ENCODE data around the gene GPR135. TPM values are rescaled to one million over a fixed set of nuclear protein-coding genes. Genes with fewer than 3 reads are reported as not detected.

The GPR135 gene
- total RNA-seq, 1 donor from 2014 or later = 3.5 TPM

GRCh38 chr14:59424341-59425071 is 40.7 kb downstream of the GPR135 start:
- Mint-ChIP-seq H3K4me1 (ENCODE audit: unreplicated experiment) (peaks cover 26% of the 10 kb centered on the region), H3K27me3 (ENCODE audit: unreplicated experiment) (no peaks in the 10 kb centered on the region), H3K9me3 (ENCODE audit: unreplicated experiment) (no peaks in the 10 kb centered on the region), H3K36me3 (ENCODE audit: unreplicated experiment) (no peaks in the 10 kb centered on the region), H3K4me3 (ENCODE audit: unreplicated experiment) (no peak overlapping the region), H3K27ac (ENCODE audit: unreplicated experiment) (no peak overlapping the region)
- no peak for DNase-seq (ENCODE audit: extremely low spot score, unreplicated experiment)
- TF ChIP-seq, protein P1, sequence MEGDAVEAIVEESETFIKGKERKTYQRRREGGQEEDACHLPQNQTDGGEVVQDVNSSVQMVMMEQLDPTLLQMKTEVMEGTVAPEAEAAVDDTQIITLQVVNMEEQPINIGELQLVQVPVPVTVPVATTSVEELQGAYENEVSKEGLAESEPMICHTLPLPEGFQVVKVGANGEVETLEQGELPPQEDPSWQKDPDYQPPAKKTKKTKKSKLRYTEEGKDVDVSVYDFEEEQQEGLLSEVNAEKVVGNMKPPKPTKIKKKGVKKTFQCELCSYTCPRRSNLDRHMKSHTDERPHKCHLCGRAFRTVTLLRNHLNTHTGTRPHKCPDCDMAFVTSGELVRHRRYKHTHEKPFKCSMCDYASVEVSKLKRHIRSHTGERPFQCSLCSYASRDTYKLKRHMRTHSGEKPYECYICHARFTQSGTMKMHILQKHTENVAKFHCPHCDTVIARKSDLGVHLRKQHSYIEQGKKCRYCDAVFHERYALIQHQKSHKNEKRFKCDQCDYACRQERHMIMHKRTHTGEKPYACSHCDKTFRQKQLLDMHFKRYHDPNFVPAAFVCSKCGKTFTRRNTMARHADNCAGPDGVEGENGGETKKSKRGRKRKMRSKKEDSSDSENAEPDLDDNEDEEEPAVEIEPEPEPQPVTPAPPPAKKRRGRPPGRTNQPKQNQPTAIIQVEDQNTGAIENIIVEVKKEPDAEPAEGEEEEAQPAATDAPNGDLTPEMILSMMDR (IDR thresholded peaks at IDR 0.05) = no peak

DNA sequence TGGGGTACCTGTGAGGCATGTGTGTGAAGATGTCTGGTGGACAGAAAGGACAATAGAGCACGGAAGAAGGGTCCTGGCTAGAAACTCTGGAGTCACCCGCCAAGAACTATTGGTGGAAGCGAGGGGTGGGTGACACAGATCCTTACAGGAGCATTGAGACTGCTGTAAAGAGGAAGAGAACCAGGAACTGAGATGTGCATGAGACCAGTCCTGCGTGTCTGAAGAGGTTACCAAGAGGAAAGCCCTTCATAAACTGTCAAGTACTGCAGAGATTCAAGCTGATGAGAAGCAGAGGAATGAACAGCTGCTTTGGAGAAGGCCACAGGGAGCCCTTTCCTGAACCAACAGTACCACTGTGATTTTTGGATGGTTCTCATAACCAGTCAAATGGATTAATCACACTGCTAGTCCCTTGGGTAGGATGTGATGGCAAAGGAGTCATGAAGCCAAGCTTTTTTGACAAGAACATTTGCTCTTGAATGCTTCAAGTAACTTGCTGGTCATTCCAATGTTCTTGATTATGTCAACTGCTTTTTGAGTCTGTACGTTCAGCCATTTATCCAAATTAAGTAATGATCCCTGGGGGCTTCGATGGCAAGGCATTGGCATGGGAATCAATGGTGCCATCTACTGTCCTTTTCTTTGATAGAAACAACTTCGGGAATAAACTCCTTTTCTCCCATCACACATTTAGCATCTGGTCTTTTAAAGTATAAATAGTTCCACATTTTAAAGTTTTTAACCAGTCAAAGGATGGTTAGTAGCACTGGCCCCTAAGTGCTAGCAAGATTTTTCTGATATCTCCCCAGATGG is 42.9 kb downstream of the GPR135 start:
- TF ChIP-seq, protein P1 (IDR thresholded peaks at IDR 0.05) = peak; percentile 38
- H3K27ac Mint-ChIP-seq (ENCODE audit: unreplicated experiment) = no peak overlapping the region
- no peaks in the 10 kb centered on the region for H3K27me3 Mint-ChIP-seq (ENCODE audit: unreplicated experiment)
- no peak overlapping the region for H3K4me3 Mint-ChIP-seq (ENCODE audit: unreplicated experiment)
- H3K36me3 Mint-ChIP-seq (ENCODE audit: unreplicated experiment) = no peaks in the 10 kb centered on the region
- no peaks in the 10 kb centered on the region for H3K9me3 Mint-ChIP-seq (ENCODE audit: unreplicated experiment)
- H3K4me1 Mint-ChIP-seq (ENCODE audit: unreplicated experiment) = peaks cover 12% of the 10 kb centered on the region
- DNase-seq (ENCODE audit: extremely low spot score, unreplicated experiment) = no peak

GRCh38 chr14:59419303-59419702 is 45.9 kb downstream of the GPR135 start:
- Mint-ChIP-seq H3K27me3 (ENCODE audit: unreplicated experiment) (no peaks in the 10 kb centered on the region), H3K4me1 (ENCODE audit: unreplicated experiment) (no peaks in the 10 kb centered on the region), H3K27ac (ENCODE audit: unreplicated experiment) (no peak overlapping the region), H3K4me3 (ENCODE audit: unreplicated experiment) (no peak overlapping the region), H3K36me3 (ENCODE audit: unreplicated experiment) (no peaks in the 10 kb centered on the region), H3K9me3 (ENCODE audit: unreplicated experiment) (no peaks in the 10 kb centered on the region)
- no peak for DNase-seq (ENCODE audit: extremely low spot score, unreplicated experiment)
- TF ChIP-seq, protein P1 (IDR thresholded peaks at IDR 0.05) = no peak

DNA sequence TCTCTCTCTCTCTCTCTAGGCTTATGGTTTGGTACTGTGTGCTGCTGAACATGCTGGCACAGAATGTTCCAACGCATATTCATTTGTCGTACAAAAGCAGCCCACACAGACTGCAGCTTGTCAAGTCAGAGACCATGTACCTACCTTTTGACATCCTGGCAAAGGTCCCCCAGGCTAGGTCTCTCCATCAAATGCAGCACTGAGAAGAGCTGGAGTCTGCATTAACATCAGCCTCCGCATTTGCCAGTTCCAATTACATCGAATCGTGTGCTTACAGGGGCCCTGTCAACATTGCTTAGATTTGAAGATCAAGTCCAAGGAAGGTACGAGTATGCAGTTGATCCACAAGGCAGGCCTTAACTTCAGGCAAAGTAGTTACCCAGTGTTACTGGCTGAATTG is 47.9 kb downstream of the GPR135 start:
- no peaks in the 10 kb centered on the region for H3K27me3 Mint-ChIP-seq (ENCODE audit: unreplicated experiment)
- DNase-seq (ENCODE audit: extremely low spot score, unreplicated experiment) = no peak
- TF ChIP-seq, protein P1 (IDR thresholded peaks at IDR 0.05) = no peak
- H3K4me1 Mint-ChIP-seq (ENCODE audit: unreplicated experiment) = no peaks in the 10 kb centered on the region
- no peaks in the 10 kb centered on the region for H3K9me3 Mint-ChIP-seq (ENCODE audit: unreplicated experiment)
- no peak overlapping the region for H3K27ac Mint-ChIP-seq (ENCODE audit: unreplicated experiment)
- no peak overlapping the region for H3K4me3 Mint-ChIP-seq (ENCODE audit: unreplicated experiment)
- H3K36me3 Mint-ChIP-seq (ENCODE audit: unreplicated experiment) = no peaks in the 10 kb centered on the region
